ENCODE measurements around the gene ITFG2.

The ITFG2 gene

DNA sequence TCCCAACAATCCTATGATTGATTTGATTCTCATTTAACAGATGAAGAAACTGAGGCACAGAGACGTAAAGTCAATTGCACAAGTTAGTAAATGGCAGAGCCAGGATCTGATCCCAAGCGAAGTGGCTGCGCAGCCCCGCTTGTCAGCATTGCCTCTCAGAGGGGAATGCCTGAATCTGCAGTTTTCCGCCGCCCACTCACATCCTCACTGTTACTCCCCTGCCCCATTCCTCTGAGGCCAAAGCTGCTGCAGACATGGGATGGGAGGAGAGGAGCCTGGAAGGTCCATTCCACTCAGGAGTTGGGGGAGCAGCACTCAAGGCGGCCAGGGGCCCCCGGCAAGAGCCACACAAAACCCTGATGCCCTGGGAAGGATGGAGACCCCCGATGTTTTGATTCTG lies 21.3 kb downstream of the ITFG2 start:
- H3K4me3 ChIP-seq (ENCODE audit: low read length, poor library complexity, severe bottlenecking) = no peak overlapping the region
- no peaks in the 10 kb centered on the region for H3F3A ChIP-seq (ENCODE audit: low read depth)
- H3K36me3 ChIP-seq (ENCODE audit: insufficient read depth, low read length) = no peaks in the 10 kb centered on the region
- no peaks in the 10 kb centered on the region for H3K4me1 ChIP-seq (ENCODE audit: insufficient read depth, low read length, poor library complexity, severe bottlenecking)
- no peak for TF ChIP-seq EZH2phosphoT487 (IDR thresholded peaks at IDR 0.05; ENCODE audit: borderline replicate concordance)
- TF ChIP-seq, protein P1, sequence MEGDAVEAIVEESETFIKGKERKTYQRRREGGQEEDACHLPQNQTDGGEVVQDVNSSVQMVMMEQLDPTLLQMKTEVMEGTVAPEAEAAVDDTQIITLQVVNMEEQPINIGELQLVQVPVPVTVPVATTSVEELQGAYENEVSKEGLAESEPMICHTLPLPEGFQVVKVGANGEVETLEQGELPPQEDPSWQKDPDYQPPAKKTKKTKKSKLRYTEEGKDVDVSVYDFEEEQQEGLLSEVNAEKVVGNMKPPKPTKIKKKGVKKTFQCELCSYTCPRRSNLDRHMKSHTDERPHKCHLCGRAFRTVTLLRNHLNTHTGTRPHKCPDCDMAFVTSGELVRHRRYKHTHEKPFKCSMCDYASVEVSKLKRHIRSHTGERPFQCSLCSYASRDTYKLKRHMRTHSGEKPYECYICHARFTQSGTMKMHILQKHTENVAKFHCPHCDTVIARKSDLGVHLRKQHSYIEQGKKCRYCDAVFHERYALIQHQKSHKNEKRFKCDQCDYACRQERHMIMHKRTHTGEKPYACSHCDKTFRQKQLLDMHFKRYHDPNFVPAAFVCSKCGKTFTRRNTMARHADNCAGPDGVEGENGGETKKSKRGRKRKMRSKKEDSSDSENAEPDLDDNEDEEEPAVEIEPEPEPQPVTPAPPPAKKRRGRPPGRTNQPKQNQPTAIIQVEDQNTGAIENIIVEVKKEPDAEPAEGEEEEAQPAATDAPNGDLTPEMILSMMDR (conservative IDR thresholded peaks at IDR 0.05; ENCODE audit: low read length) = no peak
- no peak overlapping the region for H3K9ac ChIP-seq (ENCODE audit: low read depth, low read length, poor library complexity, severe bottlenecking)
- H3K9me2 ChIP-seq (replicated peaks; ENCODE audit: low read depth, low read length) = no peaks in the 10 kb centered on the region
- no peak overlapping the region for H2AFZ ChIP-seq (ENCODE audit: low read length)
- no peaks in the 10 kb centered on the region for H3K79me2 ChIP-seq (ENCODE audit: insufficient read depth, low read length)
- no peaks in the 10 kb centered on the region for H3K27me3 ChIP-seq (ENCODE audit: insufficient read depth, low read length, poor library complexity, severe bottlenecking)
- no peaks in the 10 kb centered on the region for H3K9me3 ChIP-seq (ENCODE audit: insufficient read depth, low read depth, low read length)
- H3K4me2 ChIP-seq (ENCODE audit: low read depth, low read length, poor library complexity, severe bottlenecking) = no peak overlapping the region
- H4K20me1 ChIP-seq (ENCODE audit: insufficient read depth, low read length, poor library complexity, severe bottlenecking) = no peaks in the 10 kb centered on the region

DNA sequence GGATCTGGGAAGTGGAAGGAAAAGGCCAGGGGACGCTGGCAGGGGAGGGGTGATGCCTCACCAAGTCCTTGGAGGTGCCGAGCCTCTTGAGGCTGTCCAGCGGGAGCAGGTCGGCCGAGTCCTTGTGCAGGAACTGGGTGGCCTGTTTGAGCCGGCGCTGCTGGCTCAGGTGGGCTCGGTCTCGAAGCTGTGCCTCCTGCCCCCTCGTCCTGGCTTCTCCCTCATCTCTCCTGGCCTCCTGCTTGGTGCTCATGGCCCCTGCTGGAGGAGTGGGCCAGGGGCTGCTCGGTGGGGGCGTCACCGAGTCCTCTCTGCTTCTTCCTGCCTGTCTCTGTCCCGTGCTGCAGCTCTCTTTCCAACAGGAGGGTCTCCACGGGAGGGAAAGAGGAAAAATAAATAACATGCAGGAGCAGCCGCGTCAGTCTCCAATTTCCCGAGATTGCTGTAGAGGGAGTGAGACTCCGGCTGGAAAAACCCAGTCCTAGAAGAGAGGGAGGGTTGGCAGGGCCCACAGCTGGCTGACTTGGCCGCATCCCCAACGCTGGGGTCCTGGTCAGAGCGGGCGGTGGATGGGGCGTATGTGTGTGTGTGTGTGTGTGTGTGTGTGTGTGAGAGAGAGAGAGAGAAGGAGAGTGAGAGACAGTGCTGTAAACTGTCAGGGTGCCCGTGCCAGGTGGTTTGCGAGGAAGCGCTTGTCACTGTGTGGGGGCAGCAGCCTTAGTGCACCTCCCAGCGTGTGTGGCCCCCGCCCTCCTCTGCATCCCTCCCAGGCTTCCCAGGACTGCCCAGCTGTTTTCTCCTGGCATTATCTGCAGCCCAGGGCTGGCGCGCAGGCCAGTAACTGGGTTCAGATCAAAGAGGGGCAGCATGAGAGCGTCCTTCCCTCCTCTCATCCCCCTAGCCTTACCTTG lies 22.4 kb downstream of the ITFG2 start, which contains the start of gene NRIP2:
TSS of gene NRIP2 (minus strand) at position 455 of the 911 bp plus-strand sequence. CDS start at position 403, 52 bp downstream.
- H3K4me3 ChIP-seq (ENCODE audit: low read length, poor library complexity, severe bottlenecking) = no peak within 1 kb of the TSS
- H4K20me1 ChIP-seq (ENCODE audit: insufficient read depth, low read length, poor library complexity, severe bottlenecking) = no peaks in the 10 kb centered on the region
- H3K4me1 ChIP-seq (ENCODE audit: insufficient read depth, low read length, poor library complexity, severe bottlenecking) = no peaks in the 10 kb centered on the region
- no peak within 1 kb of the TSS for H3K9ac ChIP-seq (ENCODE audit: low read depth, low read length, poor library complexity, severe bottlenecking)
- H3K9me2 ChIP-seq (replicated peaks; ENCODE audit: low read depth, low read length) = no peaks in the 10 kb centered on the region
- H3K36me3 ChIP-seq (ENCODE audit: insufficient read depth, low read length) = no peaks in the 10 kb centered on the region
- no peak within 1 kb of the TSS for H3K4me2 ChIP-seq (ENCODE audit: low read depth, low read length, poor library complexity, severe bottlenecking)
- no peaks in the 10 kb centered on the region for H3K9me3 ChIP-seq (ENCODE audit: insufficient read depth, low read depth, low read length)
- TF ChIP-seq, protein P1 (conservative IDR thresholded peaks at IDR 0.05; ENCODE audit: low read length) = no peak
- TF ChIP-seq EZH2phosphoT487 (IDR thresholded peaks at IDR 0.05; ENCODE audit: borderline replicate concordance) = no peak
- H3F3A ChIP-seq (ENCODE audit: low read depth) = no peaks in the 10 kb centered on the region
- H3K79me2 ChIP-seq (ENCODE audit: insufficient read depth, low read length) = no peaks in the 10 kb centered on the region
- H2AFZ ChIP-seq (ENCODE audit: low read length) = no peak within 1 kb of the TSS
- no peaks in the 10 kb centered on the region for H3K27me3 ChIP-seq (ENCODE audit: insufficient read depth, low read length, poor library complexity, severe bottlenecking)

DNA sequence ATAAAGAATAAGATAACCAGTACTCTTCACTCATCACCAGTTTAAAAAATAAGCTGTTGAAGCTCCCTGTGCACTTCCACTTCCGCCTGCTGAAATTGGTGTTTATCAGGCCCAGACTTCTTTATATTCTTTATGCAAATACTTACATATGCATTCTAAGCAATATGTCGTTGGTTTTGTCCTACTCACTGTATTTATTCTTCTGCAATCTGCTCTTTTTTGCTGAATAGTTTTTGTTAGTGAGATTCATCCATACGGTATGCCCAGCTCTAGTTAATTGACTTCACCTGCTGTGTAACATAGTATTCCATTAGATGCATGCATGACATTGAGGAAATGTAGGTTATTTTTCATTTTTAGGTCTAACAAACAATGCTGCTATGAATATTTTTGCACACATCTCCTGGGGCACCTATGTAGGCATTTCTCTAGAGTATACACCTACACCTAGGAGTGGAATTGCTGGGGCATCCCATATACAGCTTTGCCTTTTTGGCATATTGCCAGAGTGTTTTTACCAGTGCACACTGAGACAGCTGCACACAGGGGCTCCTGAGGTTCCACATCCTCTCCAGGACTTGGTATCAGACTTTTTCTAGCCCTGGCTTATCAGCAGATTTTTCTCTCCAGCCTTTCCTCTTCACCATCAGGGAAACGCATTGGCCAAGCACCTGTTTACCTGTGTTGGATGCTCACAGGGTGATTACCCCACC lies 23.4 kb downstream of the ITFG2 start:
- H3K9me2 ChIP-seq (replicated peaks; ENCODE audit: low read depth, low read length) = no peaks in the 10 kb centered on the region

More for the DNA sequence above, 23.4 kb downstream of the ITFG2 start:
- no peak overlapping the region for H3K4me3 ChIP-seq (ENCODE audit: low read length, poor library complexity, severe bottlenecking)
- H4K20me1 ChIP-seq (ENCODE audit: insufficient read depth, low read length, poor library complexity, severe bottlenecking) = no peaks in the 10 kb centered on the region
- no peak overlapping the region for H3K9ac ChIP-seq (ENCODE audit: low read depth, low read length, poor library complexity, severe bottlenecking)
- H3K36me3 ChIP-seq (ENCODE audit: insufficient read depth, low read length) = no peaks in the 10 kb centered on the region
- H2AFZ ChIP-seq (ENCODE audit: low read length) = no peak overlapping the region
- H3K4me1 ChIP-seq (ENCODE audit: insufficient read depth, low read length, poor library complexity, severe bottlenecking) = no peaks in the 10 kb centered on the region
- no peaks in the 10 kb centered on the region for H3K79me2 ChIP-seq (ENCODE audit: insufficient read depth, low read length)
- H3K4me2 ChIP-seq (ENCODE audit: low read depth, low read length, poor library complexity, severe bottlenecking) = no peak overlapping the region
- TF ChIP-seq EZH2phosphoT487 (IDR thresholded peaks at IDR 0.05; ENCODE audit: borderline replicate concordance) = no peak
- no peaks in the 10 kb centered on the region for H3K27me3 ChIP-seq (ENCODE audit: insufficient read depth, low read length, poor library complexity, severe bottlenecking)
- H3K9me3 ChIP-seq (ENCODE audit: insufficient read depth, low read depth, low read length) = no peaks in the 10 kb centered on the region
- no peaks in the 10 kb centered on the region for H3F3A ChIP-seq (ENCODE audit: low read depth)

Data from Loucy (cell line).